Peyer's patch (tissue), 4 donors: ENCODE measurements around the gene CORO1C. TPM values are rescaled to one million over a fixed set of nuclear protein-coding genes. Genes with fewer than 3 reads are reported as not detected.
A peak's percentile ranks its signal among the peaks of the same experiment; 100 is the strongest.

Experiments used
- DNase-seq, 3 donors: peaks; one replicate each; pipeline ENCODE4 v3.0.0-alpha.2; 2017 to 2019
- H3K27ac ChIP-seq, 4 donors: fragments of 200-600 bp; sonication (generic); one replicate each; pipeline ENCODE4 v1.5.1; 2016 to 2019
- H3K27me3 ChIP-seq, 2 donors: fragments of 200-600 bp; sonication (generic); one replicate each; pipeline ENCODE4 v1.5.1; 2019
- H3K36me3 ChIP-seq, 3 donors: fragments of 200-600 bp; sonication (generic); one replicate each; pipeline ENCODE4 v1.5.1; 2016 to 2019
- H3K4me1 ChIP-seq, 4 donors: fragments of 200-600 bp; sonication (generic); one replicate each; pipeline ENCODE4 v1.5.1; 2016 to 2019
- H3K4me3 ChIP-seq, 4 donors: fragments of 200-600 bp; sonication (generic); 1 replicate in 3 of 4; 2 replicates in 1 of 4; pipeline ENCODE4 v1.5.1; 2016 to 2019; ENCODE audit warnings: mild to moderate bottlenecking in 1 of 4
- H3K9me3 ChIP-seq, 4 donors: fragments of 200-600 bp; sonication (generic); one replicate each; pipeline ENCODE4 v1.5.1; 2016 to 2019; ENCODE audit warnings: mild to moderate bottlenecking in 1 of 4
- CTCF ChIP-seq, 6 experiments: fragments of 450-650 bp in 4 of 6; fragments of 200-600 bp in 2 of 6; sonication (generic) in 1 of 6; IDR thresholded peaks; one replicate each; pipeline ENCODE4 v1.5.1; 2017 to 2019; ENCODE audit warnings: antibody characterized with exemption in 6 of 6, mild to moderate bottlenecking in 3 of 6, moderate library complexity in 1 of 6
- POLR2A ChIP-seq, 2 donors: fragments of 450-650 bp; IDR thresholded peaks; one replicate each; pipeline ENCODE4 v1.5.1; 2017; ENCODE audit warnings: antibody characterized with exemption in 2 of 2, mild to moderate bottlenecking in 2 of 2, moderate library complexity in 2 of 2
- total RNA-seq, 4 donors: library from RNA; depleted of rRNA; stranded (reverse); fragments of >200 nt; gene quantifications; one replicate each; pipeline ENCODE4 v1.1.0, GENCODE V29; 2016

The CORO1C gene
- total RNA-seq, 4 donors from 2014 or later, result 76.3 to 144 (median 87.4) TPM

DNA sequence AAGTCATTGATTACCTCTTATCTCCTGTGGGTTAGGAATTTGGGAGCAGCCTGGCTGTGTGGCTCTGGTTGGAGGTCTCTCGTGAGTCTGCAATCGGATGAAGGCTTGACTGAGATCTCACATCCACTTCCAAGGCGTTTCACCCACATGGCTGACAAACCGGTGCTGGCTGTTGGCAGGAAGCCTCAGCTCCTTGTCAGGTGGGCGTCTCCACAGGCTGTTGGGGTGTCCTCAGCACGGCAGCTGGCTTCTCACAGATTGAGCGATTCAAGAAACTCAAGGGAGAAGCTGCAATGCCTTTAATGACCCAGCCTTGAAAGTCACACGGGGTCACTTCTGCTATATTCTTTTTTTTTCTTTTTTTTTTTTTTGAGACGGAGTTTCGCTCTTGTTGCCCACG lies 28.6 kb upstream of the CORO1C start:
- H3K9me3 ChIP-seq, result no peaks in the 10 kb centered on the region
- TF ChIP-seq CTCF (IDR thresholded peaks at IDR 0.05) (no peak), POLR2A (IDR thresholded peaks at IDR 0.05) (no peak)
- no peak overlapping the region for H3K27ac ChIP-seq
- H3K4me1 ChIP-seq, result no peaks in the 10 kb centered on the region
- H3K4me3 ChIP-seq, result no peak overlapping the region
- no peak for DNase-seq
- H3K27me3 ChIP-seq, result no peaks in the 10 kb centered on the region
- no peaks in the 10 kb centered on the region for H3K36me3 ChIP-seq

DNA sequence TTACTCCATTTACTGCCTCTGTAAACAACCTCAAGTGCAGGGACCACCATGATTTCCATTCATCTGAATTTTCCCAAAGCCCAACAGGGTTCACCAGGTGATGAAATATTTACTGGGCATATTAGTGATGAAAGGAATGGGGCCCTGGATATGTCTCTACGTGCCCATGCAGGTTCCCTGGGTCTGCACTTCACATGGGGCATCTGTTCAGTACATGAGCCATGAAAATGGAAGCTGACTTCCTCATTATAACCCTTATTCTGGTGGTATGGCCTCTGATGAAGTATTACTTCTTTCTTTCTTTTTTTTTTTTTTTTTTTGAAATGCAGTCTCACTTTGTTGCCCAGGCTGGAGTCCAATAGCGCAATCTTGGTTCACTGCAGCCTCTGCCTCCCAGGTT lies 26.5 kb upstream of the CORO1C start:
- no peak for TF ChIP-seq POLR2A (IDR thresholded peaks at IDR 0.05)
- TF ChIP-seq CTCF (IDR thresholded peaks at IDR 0.05), result no peak
- no peak overlapping the region for H3K4me3 ChIP-seq
- no peaks in the 10 kb centered on the region for H3K27me3 ChIP-seq
- no peak for DNase-seq
- H3K27ac ChIP-seq, result no peak overlapping the region
- no peaks in the 10 kb centered on the region for H3K4me1 ChIP-seq
- H3K9me3 ChIP-seq, result no peaks in the 10 kb centered on the region
- no peaks in the 10 kb centered on the region for H3K36me3 ChIP-seq

DNA sequence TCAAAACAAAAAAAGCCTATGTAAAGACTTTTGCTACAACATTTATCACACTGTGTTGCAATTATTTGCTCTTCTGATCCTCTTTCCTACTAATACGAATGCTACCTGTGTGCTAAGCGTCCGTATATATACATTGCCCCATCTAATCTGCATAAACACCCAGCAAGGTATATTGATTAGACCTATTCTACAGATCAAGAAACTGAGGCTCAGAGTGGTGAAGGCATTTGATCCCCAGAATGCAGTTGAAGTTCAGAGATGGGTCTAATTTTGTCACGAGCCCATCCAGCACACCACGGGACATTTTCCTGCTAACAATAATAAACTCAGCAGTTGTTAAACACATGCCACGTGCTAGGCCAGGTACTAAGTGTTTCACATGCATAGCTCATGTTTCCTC lies 25.1 kb upstream of the CORO1C start:
- Histone ChIP-seq H3K4me1 (no peaks in the 10 kb centered on the region), H3K27ac (no peak overlapping the region), H3K27me3 (no peaks in the 10 kb centered on the region), H3K36me3 (no peaks in the 10 kb centered on the region), H3K9me3 (no peaks in the 10 kb centered on the region), H3K4me3 (no peak overlapping the region)
- DNase-seq, result no peak
- TF ChIP-seq CTCF (IDR thresholded peaks at IDR 0.05) (no peak), POLR2A (IDR thresholded peaks at IDR 0.05) (no peak)

DNA sequence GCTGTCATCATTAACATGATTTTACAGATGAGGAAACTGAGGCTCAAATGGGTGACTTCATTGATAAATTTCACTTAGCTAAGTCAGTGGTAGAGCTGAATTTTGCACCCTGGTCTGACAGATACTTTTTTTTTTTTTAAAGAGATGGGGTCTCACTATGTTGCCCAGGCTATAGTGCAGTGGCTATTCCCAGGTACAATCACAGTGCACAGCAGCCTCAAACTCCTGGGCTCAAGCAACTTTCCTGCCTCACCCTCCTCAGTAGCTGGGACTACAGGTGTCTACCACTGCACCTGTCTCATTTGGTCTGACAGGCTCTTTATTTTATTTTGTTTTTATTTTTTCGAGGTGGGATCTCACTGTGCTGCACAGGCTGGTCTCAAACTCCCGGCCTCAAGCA lies 24.2 kb upstream of the CORO1C start:
- no peak for DNase-seq
- H3K4me1 ChIP-seq, result no peaks in the 10 kb centered on the region
- TF ChIP-seq POLR2A (IDR thresholded peaks at IDR 0.05) (no peak), CTCF (IDR thresholded peaks at IDR 0.05) (no peak)
- H3K9me3 ChIP-seq, result no peaks in the 10 kb centered on the region
- no peaks in the 10 kb centered on the region for H3K36me3 ChIP-seq
- H3K27ac ChIP-seq, result no peak overlapping the region
- no peak overlapping the region for H3K4me3 ChIP-seq
- no peaks in the 10 kb centered on the region for H3K27me3 ChIP-seq

DNA sequence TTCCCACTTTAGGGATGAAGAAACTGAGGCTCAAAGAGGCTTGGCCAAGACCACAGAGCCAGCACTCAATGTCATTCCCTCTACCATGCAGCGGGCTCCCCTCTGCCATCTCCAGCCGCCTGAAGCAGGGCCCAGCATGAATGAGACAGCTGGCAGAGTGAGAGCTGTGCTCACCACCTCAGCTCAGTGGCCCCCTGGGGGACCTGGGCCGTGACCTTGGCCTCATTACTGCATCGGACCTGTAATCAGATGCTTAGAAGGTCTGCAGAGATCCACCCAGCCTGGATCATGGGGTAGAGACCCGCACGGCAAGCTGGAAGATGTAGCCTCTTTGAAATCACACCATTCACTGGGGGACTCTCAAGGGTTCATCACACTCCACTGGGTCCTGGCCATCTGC lies 22.7 kb upstream of the CORO1C start:
- Histone ChIP-seq H3K9me3 (no peaks in the 10 kb centered on the region), H3K36me3 (no peaks in the 10 kb centered on the region), H3K4me1 (no peaks in the 10 kb centered on the region), H3K4me3 (no peak overlapping the region), H3K27ac (no peak overlapping the region), H3K27me3 (no peaks in the 10 kb centered on the region)
- TF ChIP-seq POLR2A (IDR thresholded peaks at IDR 0.05) (no peak), CTCF (IDR thresholded peaks at IDR 0.05) (no peak)
- no peak for DNase-seq

- TF ChIP-seq POLR2A (IDR thresholded peaks at IDR 0.05) (no peak), CTCF (IDR thresholded peaks at IDR 0.05) (no peak)
- Histone ChIP-seq H3K9me3 (no peaks in the 10 kb centered on the region), H3K4me1 (no peaks in the 10 kb centered on the region), H3K27me3 (no peaks in the 10 kb centered on the region), H3K27ac (peak overlapping the region in 1 of 4 donors; percentile 53), H3K4me3 (no peak overlapping the region), H3K36me3 (no peaks in the 10 kb centered on the region)
- peak in 1 of 3 donors; percentile 40 for DNase-seq
These were observed 21.1 kb upstream of the CORO1C start for GRCh38 chr12:108752387-108752786.
